ENCODE data around the gene TPPP2.

Gene TPPP2

GRCh38 chr14:21026988-21027315, 3.1 kb upstream of the TPPP2 start:
- no peaks in the 10 kb centered on the region for H4K20me1 ChIP-seq (ENCODE audit: insufficient read depth, low read length)
- H3K4me1 ChIP-seq (ENCODE audit: insufficient read depth, low read length, severe bottlenecking): peaks cover 2% of the 10 kb centered on the region
- no peak overlapping the region for H3K4me2 ChIP-seq (ENCODE audit: low read length)
- H3K9me2 ChIP-seq (ENCODE audit: low read depth, low read length): no peaks in the 10 kb centered on the region
- H3F3A ChIP-seq (ENCODE audit: insufficient read depth, low read length): no peaks in the 10 kb centered on the region
- no peaks in the 10 kb centered on the region for H3K36me3 ChIP-seq (ENCODE audit: insufficient read depth, low read length)
- no peak for TF ChIP-seq EZH2 (IDR thresholded peaks at IDR 0.05; ENCODE audit: borderline replicate concordance, low read length)
- TF ChIP-seq CTCF (IDR thresholded peaks at IDR 0.05; ENCODE audit: low read length): no peak
- no peak overlapping the region for H2AFZ ChIP-seq (ENCODE audit: low read length)
- H3K27ac ChIP-seq (ENCODE audit: low read depth, low read length, poor library complexity, severe bottlenecking): no peak overlapping the region
- no peaks in the 10 kb centered on the region for H3K79me2 ChIP-seq (ENCODE audit: insufficient read depth, low read length)
- no peak overlapping the region for H3K4me3 ChIP-seq (ENCODE audit: low read depth, low read length, poor library complexity, severe bottlenecking)
- no peaks in the 10 kb centered on the region; the same call in 1 of the 2 replicates for H3K27me3 ChIP-seq (ENCODE audit: insufficient read depth, low read length)
- H3K9ac ChIP-seq (ENCODE audit: low read length): no peak overlapping the region
- no peaks in the 10 kb centered on the region for H3K9me3 ChIP-seq (ENCODE audit: low read length)

- no peaks in the 10 kb centered on the region for H3K79me2 ChIP-seq (ENCODE audit: insufficient read depth, low read length)
- H2AFZ ChIP-seq (ENCODE audit: low read length): no peak overlapping the region
- TF ChIP-seq CTCF (IDR thresholded peaks at IDR 0.05; ENCODE audit: low read length) (no peak), EZH2 (IDR thresholded peaks at IDR 0.05; ENCODE audit: borderline replicate concordance, low read length) (no peak)
- H3F3A ChIP-seq (ENCODE audit: insufficient read depth, low read length): no peaks in the 10 kb centered on the region
- H3K36me3 ChIP-seq (ENCODE audit: insufficient read depth, low read length): no peaks in the 10 kb centered on the region
- no peaks in the 10 kb centered on the region for H3K27me3 ChIP-seq (ENCODE audit: insufficient read depth, low read length)
- H3K4me1 ChIP-seq (ENCODE audit: insufficient read depth, low read length, severe bottlenecking): no peaks in the 10 kb centered on the region
- H4K20me1 ChIP-seq (ENCODE audit: insufficient read depth, low read length): no peaks in the 10 kb centered on the region
- no peak overlapping the region for H3K9ac ChIP-seq (ENCODE audit: low read length)
- no peaks in the 10 kb centered on the region for H3K9me3 ChIP-seq (ENCODE audit: low read length)
- H3K4me2 ChIP-seq (ENCODE audit: low read length): no peak overlapping the region
- no peak overlapping the region for H3K27ac ChIP-seq (ENCODE audit: low read depth, low read length, poor library complexity, severe bottlenecking)
- no peak overlapping the region for H3K4me3 ChIP-seq (ENCODE audit: low read depth, low read length, poor library complexity, severe bottlenecking)
- no peaks in the 10 kb centered on the region for H3K9me2 ChIP-seq (ENCODE audit: low read depth, low read length)
Measured at GRCh38 chr14:21030531-21030930, 514 bp downstream of the TPPP2 start.

GRCh38 chr14:21032326-21033132, 2.5 kb downstream of the TPPP2 start:
- H3K4me2 ChIP-seq (ENCODE audit: low read length): no peak overlapping the region
- no peaks in the 10 kb centered on the region for H3K79me2 ChIP-seq (ENCODE audit: insufficient read depth, low read length)
- H3K36me3 ChIP-seq (ENCODE audit: insufficient read depth, low read length): no peaks in the 10 kb centered on the region
- no peaks in the 10 kb centered on the region for H3K9me2 ChIP-seq (ENCODE audit: low read depth, low read length)
- no peaks in the 10 kb centered on the region for H3K4me1 ChIP-seq (ENCODE audit: insufficient read depth, low read length, severe bottlenecking)
- no peak overlapping the region for H2AFZ ChIP-seq (ENCODE audit: low read length)
- H3K4me3 ChIP-seq (ENCODE audit: low read depth, low read length, poor library complexity, severe bottlenecking): no peak overlapping the region
- H3K9ac ChIP-seq (ENCODE audit: low read length): no peak overlapping the region
- no peaks in the 10 kb centered on the region for H3K9me3 ChIP-seq (ENCODE audit: low read length)
- H3K27ac ChIP-seq (ENCODE audit: low read depth, low read length, poor library complexity, severe bottlenecking): no peak overlapping the region
- no peaks in the 10 kb centered on the region for H3K27me3 ChIP-seq (ENCODE audit: insufficient read depth, low read length)
- TF ChIP-seq EZH2 (IDR thresholded peaks at IDR 0.05; ENCODE audit: borderline replicate concordance, low read length) (no peak), CTCF (IDR thresholded peaks at IDR 0.05; ENCODE audit: low read length) (no peak)
- H3F3A ChIP-seq (ENCODE audit: insufficient read depth, low read length): no peaks in the 10 kb centered on the region
- no peaks in the 10 kb centered on the region for H4K20me1 ChIP-seq (ENCODE audit: insufficient read depth, low read length)

Measured in OCI-LY1 (cell line).